Measurements from ENCODE around the gene SCN7A.

The SCN7A gene

DNA sequence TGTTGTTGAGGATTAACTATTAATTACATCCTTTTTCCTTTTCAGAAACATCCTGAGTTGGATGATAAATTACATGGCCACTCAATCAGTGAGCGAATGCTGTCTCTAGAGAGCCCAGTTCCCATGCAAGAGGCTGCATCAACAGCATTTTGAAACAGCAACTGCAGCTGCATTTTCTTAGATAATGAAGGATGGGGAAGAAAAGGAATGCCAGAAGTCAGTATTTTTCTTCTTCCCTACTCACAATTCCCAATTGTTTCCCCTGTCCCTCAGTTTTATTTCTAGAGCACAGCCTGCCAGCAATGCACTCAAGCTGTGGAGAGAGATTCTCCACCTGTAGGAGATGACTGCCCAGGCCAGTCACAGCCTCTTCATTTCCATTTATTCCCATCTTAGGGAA is 6.9 kb downstream of the SCN7A start:
- H3K36me3 ChIP-seq (ENCODE audit: low read length), result no peaks in the 10 kb centered on the region
- no peaks in the 10 kb centered on the region for H3K9me3 ChIP-seq (ENCODE audit: insufficient read depth, low read length)
- no peaks in the 10 kb centered on the region for H3K9me2 ChIP-seq (replicated peaks; ENCODE audit: insufficient read depth, low read length)
- H3K27ac ChIP-seq (ENCODE audit: low read depth, low read length), result no peak overlapping the region
- H3K79me2 ChIP-seq (ENCODE audit: insufficient read depth, low read length), result no peaks in the 10 kb centered on the region
- no peak overlapping the region for H3K4me2 ChIP-seq (ENCODE audit: low read depth, low read length, poor library complexity, severe bottlenecking)
- no peak for TF ChIP-seq EZH2phosphoT487 (conservative IDR thresholded peaks at IDR 0.05; ENCODE audit: low read length)
- TF ChIP-seq, protein P1, sequence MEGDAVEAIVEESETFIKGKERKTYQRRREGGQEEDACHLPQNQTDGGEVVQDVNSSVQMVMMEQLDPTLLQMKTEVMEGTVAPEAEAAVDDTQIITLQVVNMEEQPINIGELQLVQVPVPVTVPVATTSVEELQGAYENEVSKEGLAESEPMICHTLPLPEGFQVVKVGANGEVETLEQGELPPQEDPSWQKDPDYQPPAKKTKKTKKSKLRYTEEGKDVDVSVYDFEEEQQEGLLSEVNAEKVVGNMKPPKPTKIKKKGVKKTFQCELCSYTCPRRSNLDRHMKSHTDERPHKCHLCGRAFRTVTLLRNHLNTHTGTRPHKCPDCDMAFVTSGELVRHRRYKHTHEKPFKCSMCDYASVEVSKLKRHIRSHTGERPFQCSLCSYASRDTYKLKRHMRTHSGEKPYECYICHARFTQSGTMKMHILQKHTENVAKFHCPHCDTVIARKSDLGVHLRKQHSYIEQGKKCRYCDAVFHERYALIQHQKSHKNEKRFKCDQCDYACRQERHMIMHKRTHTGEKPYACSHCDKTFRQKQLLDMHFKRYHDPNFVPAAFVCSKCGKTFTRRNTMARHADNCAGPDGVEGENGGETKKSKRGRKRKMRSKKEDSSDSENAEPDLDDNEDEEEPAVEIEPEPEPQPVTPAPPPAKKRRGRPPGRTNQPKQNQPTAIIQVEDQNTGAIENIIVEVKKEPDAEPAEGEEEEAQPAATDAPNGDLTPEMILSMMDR (IDR thresholded peaks at IDR 0.05; ENCODE audit: insufficient read depth, low read length, poor library complexity, severe bottlenecking), result no peak
- no peaks in the 10 kb centered on the region for H3F3A ChIP-seq (ENCODE audit: insufficient read depth)
- H2AFZ ChIP-seq (ENCODE audit: low read depth, low read length, severe bottlenecking), result no peak overlapping the region
- no peak overlapping the region for H3K4me3 ChIP-seq (ENCODE audit: insufficient read depth, low read length, poor library complexity, severe bottlenecking)
- no peaks in the 10 kb centered on the region for H4K20me1 ChIP-seq (ENCODE audit: low read depth, low read length)
- no peak overlapping the region for H3K9ac ChIP-seq (ENCODE audit: low read length)
- no peaks in the 10 kb centered on the region for H3K27me3 ChIP-seq (ENCODE audit: low read length)

DNA sequence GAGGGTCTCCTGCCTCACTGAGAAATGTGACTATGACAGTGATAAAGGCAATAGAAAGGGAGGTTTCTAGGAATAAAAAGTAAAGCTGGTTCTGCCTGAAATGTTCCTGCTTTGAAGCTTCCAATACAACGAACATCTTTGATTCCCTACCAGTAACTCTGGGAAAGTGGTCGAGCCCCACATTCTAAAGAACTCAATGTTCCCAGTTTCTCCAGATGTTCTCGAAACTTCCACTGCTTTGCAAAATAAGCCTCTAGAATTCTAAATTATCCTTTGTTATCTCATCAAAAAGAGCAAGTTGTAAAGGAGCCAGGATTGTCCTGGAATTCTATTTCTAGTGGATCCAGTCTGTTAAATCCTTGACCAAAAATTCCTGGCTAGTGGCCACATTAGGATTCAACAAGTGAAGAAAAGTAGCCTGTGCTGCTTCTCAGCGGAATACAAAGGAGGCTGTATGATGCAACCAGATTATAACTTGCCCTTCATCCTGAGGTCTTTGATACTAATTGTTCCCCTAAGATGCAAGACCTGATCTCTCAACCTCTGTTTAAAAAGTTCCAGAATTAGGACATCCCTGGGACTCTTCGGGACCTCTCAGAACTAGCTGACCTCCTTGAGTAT is 8.4 kb downstream of the SCN7A start:
- no peaks in the 10 kb centered on the region for H3K27me3 ChIP-seq (ENCODE audit: low read length)
- H3F3A ChIP-seq (ENCODE audit: insufficient read depth), result no peaks in the 10 kb centered on the region
- no peaks in the 10 kb centered on the region for H3K36me3 ChIP-seq (ENCODE audit: low read length)
- no peaks in the 10 kb centered on the region for H3K9me3 ChIP-seq (ENCODE audit: insufficient read depth, low read length)
- TF ChIP-seq EZH2phosphoT487 (conservative IDR thresholded peaks at IDR 0.05; ENCODE audit: low read length), result no peak
- TF ChIP-seq, protein P1 (IDR thresholded peaks at IDR 0.05; ENCODE audit: insufficient read depth, low read length, poor library complexity, severe bottlenecking), result no peak
- H2AFZ ChIP-seq (ENCODE audit: low read depth, low read length, severe bottlenecking), result no peak overlapping the region
- H3K9me2 ChIP-seq (replicated peaks; ENCODE audit: insufficient read depth, low read length), result no peaks in the 10 kb centered on the region
- no peak overlapping the region for H3K9ac ChIP-seq (ENCODE audit: low read length)
- no peak overlapping the region for H3K27ac ChIP-seq (ENCODE audit: low read depth, low read length)
- H4K20me1 ChIP-seq (ENCODE audit: low read depth, low read length), result no peaks in the 10 kb centered on the region
- no peaks in the 10 kb centered on the region for H3K79me2 ChIP-seq (ENCODE audit: insufficient read depth, low read length)
- no peak overlapping the region for H3K4me3 ChIP-seq (ENCODE audit: insufficient read depth, low read length, poor library complexity, severe bottlenecking)
- H3K4me2 ChIP-seq (ENCODE audit: low read depth, low read length, poor library complexity, severe bottlenecking), result no peak overlapping the region

DNA sequence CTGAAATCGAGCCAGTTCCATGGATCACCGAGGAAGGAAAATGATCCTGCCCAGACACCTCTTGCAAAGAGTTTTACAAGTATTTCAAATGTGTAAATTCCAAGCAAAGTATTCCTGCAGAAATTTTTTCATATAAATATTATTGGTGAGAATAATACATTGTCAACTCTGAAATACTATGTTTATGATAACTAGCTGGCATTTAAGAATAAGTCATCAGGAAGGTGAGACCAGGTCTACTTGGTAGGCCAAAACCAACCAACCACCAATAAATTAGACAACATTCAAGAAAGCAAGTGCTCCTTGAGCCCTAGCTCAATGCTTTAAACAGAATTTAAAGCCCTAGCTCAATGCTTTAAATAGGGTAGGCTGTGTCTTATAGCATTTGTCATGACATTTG is 21.7 kb downstream of the SCN7A start:
- Histone ChIP-seq H3K4me3 (ENCODE audit: insufficient read depth, low read length, poor library complexity, severe bottlenecking) (no peak overlapping the region), H3K9me2 (replicated peaks; ENCODE audit: insufficient read depth, low read length) (no peaks in the 10 kb centered on the region), H3K9ac (ENCODE audit: low read length) (no peak overlapping the region), H3K27ac (ENCODE audit: low read depth, low read length) (no peak overlapping the region), H3K9me3 (ENCODE audit: insufficient read depth, low read length) (no peaks in the 10 kb centered on the region), H3K79me2 (ENCODE audit: insufficient read depth, low read length) (no peaks in the 10 kb centered on the region), H3K36me3 (ENCODE audit: low read length) (no peaks in the 10 kb centered on the region), H2AFZ (ENCODE audit: low read depth, low read length, severe bottlenecking) (no peak overlapping the region), H3K4me2 (ENCODE audit: low read depth, low read length, poor library complexity, severe bottlenecking) (no peak overlapping the region), H3F3A (ENCODE audit: insufficient read depth) (no peaks in the 10 kb centered on the region), H3K27me3 (ENCODE audit: low read length) (no peaks in the 10 kb centered on the region), H4K20me1 (ENCODE audit: low read depth, low read length) (no peaks in the 10 kb centered on the region)
- TF ChIP-seq, protein P1 (IDR thresholded peaks at IDR 0.05; ENCODE audit: insufficient read depth, low read length, poor library complexity, severe bottlenecking), result no peak
- no peak for TF ChIP-seq EZH2phosphoT487 (conservative IDR thresholded peaks at IDR 0.05; ENCODE audit: low read length)
